Gastroesophageal sphincter (tissue), 3 donors: ENCODE results near the gene SLC35F5.

Experiments used
- POLR2A ChIP-seq, 2 donors: fragments of 450-650 bp; IDR thresholded peaks; one replicate each; pipeline ENCODE4 v1.6.1; 2017; ENCODE audit warnings: antibody characterized with exemption in 2 of 2, mild to moderate bottlenecking in 2 of 2, moderate library complexity in 1 of 2
- TF ChIP-seq, protein P1 (sequence below), 4 experiments: fragments of 200-600 bp in 2 of 4; fragments of 450-650 bp in 2 of 4; sonication (generic) in 1 of 4; IDR thresholded peaks; one replicate each; pipeline ENCODE4 v1.5.1; 2017 to 2019; ENCODE audit warnings: antibody characterized with exemption in 4 of 4, mild to moderate bottlenecking in 2 of 4, moderate library complexity in 2 of 4

DNA sequence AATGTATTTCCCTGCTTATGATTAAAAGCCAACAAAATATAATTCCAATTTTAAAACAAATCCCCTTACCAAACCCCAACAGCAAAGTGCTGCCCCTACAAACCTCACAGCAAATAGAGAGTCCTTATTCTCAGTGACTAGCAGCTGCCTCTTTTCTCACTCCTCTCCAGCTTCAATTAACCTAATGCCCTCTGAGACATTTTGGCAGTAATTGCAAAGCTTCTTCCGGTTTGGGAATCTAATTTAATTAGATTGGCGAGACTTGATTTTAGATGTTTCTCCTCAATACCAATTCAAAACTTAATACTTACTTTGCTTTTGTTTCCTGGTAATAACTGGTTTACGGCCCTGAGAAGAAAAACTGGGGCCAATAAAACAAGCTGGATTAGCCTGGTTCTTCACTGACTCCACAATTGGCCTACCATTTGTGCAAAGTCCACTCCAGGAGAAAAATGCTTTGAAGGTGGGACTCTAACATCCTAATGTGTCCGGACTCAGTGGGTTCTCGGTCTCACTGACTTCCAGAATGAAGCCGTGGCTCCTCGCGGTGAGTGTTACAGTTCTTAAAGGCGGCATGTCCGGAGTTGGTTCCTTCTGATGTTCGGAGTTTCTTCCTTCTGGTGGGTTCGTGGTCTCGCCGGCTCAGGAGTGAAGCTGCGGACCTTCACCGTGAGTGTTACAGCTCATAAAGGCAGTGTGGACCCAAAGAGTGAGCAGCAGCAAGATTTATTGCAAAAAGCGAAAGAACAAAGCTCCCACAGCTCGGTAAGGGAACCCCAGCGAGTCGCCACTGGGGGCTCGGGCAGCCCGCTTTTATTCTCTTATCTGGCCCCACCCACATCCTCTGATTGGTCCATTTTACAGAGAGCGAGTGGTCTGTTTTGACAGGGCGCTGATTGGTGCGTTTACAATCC, 52.8 kb downstream of the SLC35F5 start:
- TF ChIP-seq, protein P1, sequence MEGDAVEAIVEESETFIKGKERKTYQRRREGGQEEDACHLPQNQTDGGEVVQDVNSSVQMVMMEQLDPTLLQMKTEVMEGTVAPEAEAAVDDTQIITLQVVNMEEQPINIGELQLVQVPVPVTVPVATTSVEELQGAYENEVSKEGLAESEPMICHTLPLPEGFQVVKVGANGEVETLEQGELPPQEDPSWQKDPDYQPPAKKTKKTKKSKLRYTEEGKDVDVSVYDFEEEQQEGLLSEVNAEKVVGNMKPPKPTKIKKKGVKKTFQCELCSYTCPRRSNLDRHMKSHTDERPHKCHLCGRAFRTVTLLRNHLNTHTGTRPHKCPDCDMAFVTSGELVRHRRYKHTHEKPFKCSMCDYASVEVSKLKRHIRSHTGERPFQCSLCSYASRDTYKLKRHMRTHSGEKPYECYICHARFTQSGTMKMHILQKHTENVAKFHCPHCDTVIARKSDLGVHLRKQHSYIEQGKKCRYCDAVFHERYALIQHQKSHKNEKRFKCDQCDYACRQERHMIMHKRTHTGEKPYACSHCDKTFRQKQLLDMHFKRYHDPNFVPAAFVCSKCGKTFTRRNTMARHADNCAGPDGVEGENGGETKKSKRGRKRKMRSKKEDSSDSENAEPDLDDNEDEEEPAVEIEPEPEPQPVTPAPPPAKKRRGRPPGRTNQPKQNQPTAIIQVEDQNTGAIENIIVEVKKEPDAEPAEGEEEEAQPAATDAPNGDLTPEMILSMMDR (IDR thresholded peaks at IDR 0.05), result no peak
- no peak for TF ChIP-seq POLR2A (IDR thresholded peaks at IDR 0.05)
